Effector CD8-positive, alpha-beta T cell (primary cell): ENCODE data around the gene DDX52.

Source experiments
- DNase-seq: peaks from one replicate; lab custom pipeline; 2025; lab: John Stamatoyannopoulos, UW

The DDX52 gene

GRCh38 chr17:37576281-37576680 is 67.0 kb downstream of the DDX52 start:
- no peak for DNase-seq

DNA sequence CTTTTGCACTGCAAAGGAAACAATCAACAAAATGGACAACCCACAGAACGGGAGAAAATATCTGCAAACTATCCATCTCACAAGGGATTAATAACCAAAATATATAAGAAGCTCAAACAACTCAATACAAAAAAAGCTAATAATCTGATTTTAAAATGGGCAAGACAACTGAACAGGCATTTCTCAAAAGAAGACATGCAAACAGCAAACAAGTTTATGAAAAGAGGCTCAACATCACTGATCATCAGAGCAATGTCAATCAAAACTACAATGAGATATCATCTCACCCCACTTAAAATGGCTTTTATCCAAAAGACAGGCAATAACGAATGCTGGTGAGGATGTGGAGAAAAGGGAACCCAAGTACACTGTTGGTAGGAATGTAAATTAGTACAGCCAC is 68.8 kb downstream of the DDX52 start:
- no peak for DNase-seq

DNA sequence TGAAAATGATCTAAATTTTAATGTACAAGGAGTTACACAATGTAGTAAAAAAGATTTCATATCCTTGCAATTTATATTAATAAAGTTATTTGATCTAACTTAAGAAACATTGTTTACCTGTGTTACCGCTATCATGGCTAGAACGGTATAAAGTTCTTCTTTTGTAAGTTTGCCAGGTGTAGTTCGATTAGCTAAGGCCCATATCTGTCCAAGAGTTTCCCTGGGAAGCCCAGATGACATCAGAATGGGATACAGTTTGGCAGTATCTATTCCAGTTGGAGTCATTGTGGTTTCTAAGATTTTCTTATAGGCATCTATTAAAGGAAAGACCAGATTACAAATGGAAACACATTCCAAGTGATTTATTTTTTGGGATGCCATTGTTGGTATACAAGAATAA is 71.6 kb downstream of the DDX52 start:
- no peak for DNase-seq

DNA sequence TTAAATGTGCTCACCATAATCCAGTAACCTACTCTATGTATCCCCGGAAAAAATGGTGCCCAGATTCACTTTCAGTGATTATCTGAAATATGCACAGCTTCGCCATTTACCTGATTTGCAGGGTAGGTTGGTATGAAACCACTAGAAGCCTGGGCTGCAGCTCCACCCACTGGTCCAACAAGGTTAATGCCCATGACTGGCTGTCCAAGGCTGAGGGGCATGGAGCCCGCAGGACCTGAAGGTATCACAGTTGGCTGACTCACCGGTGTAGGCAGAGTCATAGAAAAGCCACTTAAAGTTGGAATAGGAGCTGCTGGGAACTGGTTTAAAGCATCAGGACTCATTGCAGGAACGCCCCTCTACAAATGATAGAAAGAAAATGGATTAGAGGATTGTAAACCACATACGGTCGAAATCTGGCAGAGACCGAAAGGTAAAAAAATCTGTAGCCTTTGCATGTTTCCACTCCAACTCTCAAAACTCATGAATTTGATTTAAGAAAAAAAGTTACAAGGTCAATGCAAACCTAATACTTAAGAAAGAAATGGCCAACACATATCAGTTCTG is 72.6 kb downstream of the DDX52 start:
- DNase-seq = no peak

- no peak for DNase-seq
Observed at GRCh38 chr17:37568350-37569053, 74.7 kb downstream of the DDX52 start.

DNA sequence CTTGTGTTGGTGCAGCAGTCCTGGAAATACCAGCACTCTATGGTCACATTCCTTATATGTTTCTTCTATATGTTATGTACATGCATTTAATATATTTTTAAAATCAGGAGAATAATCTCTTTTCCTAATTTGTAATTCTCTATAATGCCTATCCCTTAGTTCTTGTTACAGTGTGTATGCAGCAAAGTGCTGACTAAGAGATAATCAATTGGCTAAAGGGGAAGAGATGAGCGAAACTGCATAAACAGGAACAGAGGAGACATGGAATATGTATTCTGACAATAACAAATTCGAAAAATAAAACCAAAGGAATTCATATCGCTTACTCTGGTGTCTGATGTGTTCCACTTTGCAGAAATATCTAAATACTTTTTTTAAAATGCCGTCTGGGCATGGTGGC is 75.7 kb downstream of the DDX52 start:
- DNase-seq = no peak

- no peak for DNase-seq
Observed at GRCh38 chr17:37567137-37567536, 76.1 kb downstream of the DDX52 start.

GRCh38 chr17:37564252-37564651 is 79.0 kb downstream of the DDX52 start:
- no peak for DNase-seq

DNA sequence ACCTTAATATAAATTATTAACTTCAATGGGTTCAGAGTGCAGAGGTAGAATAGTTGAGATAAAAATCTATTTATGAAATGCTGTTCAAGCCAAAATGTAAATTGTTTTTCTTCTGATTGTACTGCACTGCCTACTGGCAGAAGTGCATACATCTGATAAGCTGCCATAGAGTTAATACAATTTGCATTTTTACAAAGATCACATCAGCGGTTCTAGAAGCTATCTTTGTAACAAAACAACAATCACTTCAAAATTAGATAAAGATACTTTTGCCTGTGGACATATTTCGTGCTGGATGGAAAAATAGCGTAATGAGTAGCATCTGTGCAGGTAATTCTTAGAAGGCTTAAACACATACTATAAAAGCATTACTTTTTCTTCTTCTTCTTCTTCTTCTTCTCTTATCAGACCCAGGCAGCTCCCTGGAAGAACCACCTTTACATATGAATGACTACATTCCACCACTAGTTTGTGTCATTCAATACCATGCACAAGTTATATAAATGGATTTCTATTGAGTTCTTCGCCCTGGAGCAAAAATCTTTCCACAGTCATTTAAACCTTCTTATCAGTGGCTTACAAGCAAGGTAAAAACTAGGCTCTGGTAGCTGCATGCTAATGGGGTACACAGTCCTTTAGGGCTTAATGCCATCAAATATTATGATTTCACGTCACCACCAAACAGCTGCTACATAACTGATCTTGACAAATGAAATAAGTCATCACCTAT is 81.1 kb downstream of the DDX52 start:
- no peak for DNase-seq
